ENCODE measurements around the gene HES4.

GRCh38 chr1:1005774-1006304 lies 5.9 kb upstream of the HES4 start:
- no peak for TF ChIP-seq CREB1 (IDR thresholded peaks at IDR 0.05; ENCODE audit: low read depth)
- no peak for TF ChIP-seq FOXM1 (IDR thresholded peaks at IDR 0.05; ENCODE audit: borderline replicate concordance, low read depth)
- TF ChIP-seq, protein P1, sequence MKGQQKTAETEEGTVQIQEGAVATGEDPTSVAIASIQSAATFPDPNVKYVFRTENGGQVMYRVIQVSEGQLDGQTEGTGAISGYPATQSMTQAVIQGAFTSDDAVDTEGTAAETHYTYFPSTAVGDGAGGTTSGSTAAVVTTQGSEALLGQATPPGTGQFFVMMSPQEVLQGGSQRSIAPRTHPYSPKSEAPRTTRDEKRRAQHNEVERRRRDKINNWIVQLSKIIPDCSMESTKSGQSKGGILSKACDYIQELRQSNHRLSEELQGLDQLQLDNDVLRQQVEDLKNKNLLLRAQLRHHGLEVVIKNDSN (IDR thresholded peaks at IDR 0.05): no peak
- TF ChIP-seq, protein P2, sequence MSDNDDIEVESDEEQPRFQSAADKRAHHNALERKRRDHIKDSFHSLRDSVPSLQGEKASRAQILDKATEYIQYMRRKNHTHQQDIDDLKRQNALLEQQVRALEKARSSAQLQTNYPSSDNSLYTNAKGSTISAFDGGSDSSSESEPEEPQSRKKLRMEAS (IDR thresholded peaks at IDR 0.05): no peak
- no peak for TF ChIP-seq TAF1 (IDR thresholded peaks at IDR 0.05; ENCODE audit: low read depth)
